Hepatocyte (in vitro differentiated cells): ENCODE measurements around the gene RHOA.

Experiments
- EZH2 ChIP-seq: fragments of 200-600 bp; sonication (generic); IDR thresholded peaks from 2 replicates; pipeline ENCODE4 v1.6.1; 2016; ENCODE audit warnings: antibody characterized with exemption, mild to moderate bottlenecking, borderline replicate concordance
- TF ChIP-seq, protein P1 (sequence below): fragments of 200-600 bp; sonication (generic); IDR thresholded peaks from 2 replicates; pipeline ENCODE4 v1.5.1; 2016; ENCODE audit warnings: antibody characterized with exemption, mild to moderate bottlenecking; ENCODE audit not compliant: poor library complexity

DNA sequence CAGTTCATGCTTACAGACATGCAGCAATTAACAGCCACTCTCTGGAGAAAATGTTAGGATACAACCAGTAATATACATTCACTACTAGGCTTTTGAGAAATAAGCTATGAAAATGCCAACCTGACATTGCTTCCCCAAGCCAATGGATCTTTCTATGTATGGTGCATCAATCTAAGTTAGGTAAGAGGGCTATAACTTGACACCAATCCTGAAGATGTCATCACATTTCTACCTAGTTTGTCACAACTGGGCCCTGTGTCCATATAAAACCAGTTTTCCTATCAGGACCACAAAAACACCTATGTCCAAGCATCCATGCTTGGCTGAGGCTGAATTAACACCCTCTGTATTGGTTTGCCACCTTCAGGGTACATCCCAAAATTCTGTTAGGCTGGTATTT lies 39.8 kb downstream of the RHOA start:
- TF ChIP-seq, protein P1, sequence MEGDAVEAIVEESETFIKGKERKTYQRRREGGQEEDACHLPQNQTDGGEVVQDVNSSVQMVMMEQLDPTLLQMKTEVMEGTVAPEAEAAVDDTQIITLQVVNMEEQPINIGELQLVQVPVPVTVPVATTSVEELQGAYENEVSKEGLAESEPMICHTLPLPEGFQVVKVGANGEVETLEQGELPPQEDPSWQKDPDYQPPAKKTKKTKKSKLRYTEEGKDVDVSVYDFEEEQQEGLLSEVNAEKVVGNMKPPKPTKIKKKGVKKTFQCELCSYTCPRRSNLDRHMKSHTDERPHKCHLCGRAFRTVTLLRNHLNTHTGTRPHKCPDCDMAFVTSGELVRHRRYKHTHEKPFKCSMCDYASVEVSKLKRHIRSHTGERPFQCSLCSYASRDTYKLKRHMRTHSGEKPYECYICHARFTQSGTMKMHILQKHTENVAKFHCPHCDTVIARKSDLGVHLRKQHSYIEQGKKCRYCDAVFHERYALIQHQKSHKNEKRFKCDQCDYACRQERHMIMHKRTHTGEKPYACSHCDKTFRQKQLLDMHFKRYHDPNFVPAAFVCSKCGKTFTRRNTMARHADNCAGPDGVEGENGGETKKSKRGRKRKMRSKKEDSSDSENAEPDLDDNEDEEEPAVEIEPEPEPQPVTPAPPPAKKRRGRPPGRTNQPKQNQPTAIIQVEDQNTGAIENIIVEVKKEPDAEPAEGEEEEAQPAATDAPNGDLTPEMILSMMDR: no peak
- TF ChIP-seq EZH2: no peak
